ENCODE data around the gene LAMA3.
"Not testable (repeated sequence)": the region's sequence is repeated elsewhere in the genome, so short reads cannot be mapped to it uniquely, and the experiment has no call there.

LAMA3 gene

GRCh38 chr18:23737578-23737977 is 48.3 kb downstream of the LAMA3 start:
- TF ChIP-seq, protein P1, sequence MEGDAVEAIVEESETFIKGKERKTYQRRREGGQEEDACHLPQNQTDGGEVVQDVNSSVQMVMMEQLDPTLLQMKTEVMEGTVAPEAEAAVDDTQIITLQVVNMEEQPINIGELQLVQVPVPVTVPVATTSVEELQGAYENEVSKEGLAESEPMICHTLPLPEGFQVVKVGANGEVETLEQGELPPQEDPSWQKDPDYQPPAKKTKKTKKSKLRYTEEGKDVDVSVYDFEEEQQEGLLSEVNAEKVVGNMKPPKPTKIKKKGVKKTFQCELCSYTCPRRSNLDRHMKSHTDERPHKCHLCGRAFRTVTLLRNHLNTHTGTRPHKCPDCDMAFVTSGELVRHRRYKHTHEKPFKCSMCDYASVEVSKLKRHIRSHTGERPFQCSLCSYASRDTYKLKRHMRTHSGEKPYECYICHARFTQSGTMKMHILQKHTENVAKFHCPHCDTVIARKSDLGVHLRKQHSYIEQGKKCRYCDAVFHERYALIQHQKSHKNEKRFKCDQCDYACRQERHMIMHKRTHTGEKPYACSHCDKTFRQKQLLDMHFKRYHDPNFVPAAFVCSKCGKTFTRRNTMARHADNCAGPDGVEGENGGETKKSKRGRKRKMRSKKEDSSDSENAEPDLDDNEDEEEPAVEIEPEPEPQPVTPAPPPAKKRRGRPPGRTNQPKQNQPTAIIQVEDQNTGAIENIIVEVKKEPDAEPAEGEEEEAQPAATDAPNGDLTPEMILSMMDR (IDR thresholded peaks at IDR 0.05; ENCODE audit: insufficient read depth, low read depth, low read length, missing control alignments) = no peak
- no peak overlapping the region for H3K4me3 ChIP-seq (ENCODE audit: low read length)
- DNase-seq (ENCODE audit: low read depth) = no peak

DNA sequence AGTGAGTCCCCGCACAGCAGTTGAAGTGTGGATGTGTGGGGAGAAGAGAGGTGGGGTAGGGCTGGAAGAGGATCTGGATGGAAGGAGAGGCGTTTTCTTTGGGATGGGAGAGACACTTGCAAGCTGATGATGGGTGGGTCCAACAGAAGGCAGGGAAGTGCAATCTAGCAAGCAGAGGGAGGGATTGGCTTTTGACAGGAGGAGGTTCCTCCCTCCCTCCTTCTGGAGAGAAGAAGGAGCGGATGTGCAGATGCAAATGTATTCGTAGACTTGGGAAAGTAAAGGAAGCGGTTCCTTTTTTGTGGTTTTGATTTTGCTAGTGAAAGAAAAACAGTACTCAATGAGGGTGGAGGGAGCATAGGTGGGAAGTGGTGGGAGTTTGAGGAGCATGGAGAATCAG is 48.9 kb downstream of the LAMA3 start:
- no peak for DNase-seq (ENCODE audit: low read depth)
- H3K4me3 ChIP-seq (ENCODE audit: low read length) = no peak overlapping the region
- TF ChIP-seq, protein P1 (IDR thresholded peaks at IDR 0.05; ENCODE audit: insufficient read depth, low read depth, low read length, missing control alignments) = no peak

DNA sequence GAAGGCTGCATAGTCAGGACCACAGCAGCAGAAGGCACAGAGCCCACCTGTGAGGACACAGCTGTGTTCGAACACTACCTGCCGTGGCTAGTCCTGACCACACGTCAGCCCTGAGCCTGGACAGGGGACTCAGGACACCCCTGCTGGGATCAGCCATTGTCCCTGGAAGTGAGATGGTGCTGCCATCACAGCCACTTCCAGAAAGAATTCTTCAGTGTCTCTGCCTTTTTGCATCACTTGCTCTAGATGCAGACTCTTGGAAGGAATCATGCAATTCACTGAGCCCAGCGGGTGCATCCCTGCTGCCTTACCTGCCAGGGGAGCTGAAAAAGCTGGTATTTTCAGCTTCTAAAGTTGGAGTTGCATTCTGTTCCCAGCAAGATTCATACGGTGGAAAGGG is 49.3 kb downstream of the LAMA3 start:
- TF ChIP-seq, protein P1 (IDR thresholded peaks at IDR 0.05; ENCODE audit: insufficient read depth, low read depth, low read length, missing control alignments) = no peak
- no peak overlapping the region for H3K4me3 ChIP-seq (ENCODE audit: low read length)
- DNase-seq (ENCODE audit: low read depth) = no peak

GRCh38 chr18:23740105-23740830 is 51.0 kb downstream of the LAMA3 start:
- DNase-seq (ENCODE audit: low read depth) = no peak
- no peak overlapping the region for H3K4me3 ChIP-seq (ENCODE audit: low read length)

DNA sequence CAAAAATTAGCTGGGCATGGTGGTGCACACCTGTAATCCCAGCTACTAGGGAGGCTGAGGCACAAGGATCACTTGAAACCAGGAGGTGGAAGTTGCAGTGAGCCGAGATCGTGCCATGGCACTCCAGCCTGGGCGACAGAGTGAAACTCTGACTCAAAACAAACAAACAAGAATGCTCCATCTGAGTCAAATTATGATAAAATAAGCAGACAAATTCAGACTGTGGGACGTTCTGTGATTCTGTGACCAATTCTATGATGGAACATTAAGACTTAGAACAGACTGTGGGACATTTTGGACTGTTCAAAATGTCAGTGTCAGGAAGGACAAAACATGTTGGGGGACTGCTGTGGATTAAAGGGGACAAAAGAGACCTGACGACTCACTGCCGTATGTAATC is 52.7 kb downstream of the LAMA3 start:
- DNase-seq (ENCODE audit: low read depth) = peak; percentile 16
- H3K4me3 ChIP-seq (ENCODE audit: low read length) = not testable (repeated sequence)

More at GRCh38 chr18:23740105-23740830, 51.0 kb downstream of the LAMA3 start:
- TF ChIP-seq, protein P1 (IDR thresholded peaks at IDR 0.05; ENCODE audit: insufficient read depth, low read depth, low read length, missing control alignments) = no peak

GRCh38 chr18:23743733-23744333 is 54.6 kb downstream of the LAMA3 start:
- peak; percentile 79 for DNase-seq (ENCODE audit: low read depth)
- TF ChIP-seq, protein P1 (IDR thresholded peaks at IDR 0.05; ENCODE audit: insufficient read depth, low read depth, low read length, missing control alignments) = no peak
- no peak overlapping the region for H3K4me3 ChIP-seq (ENCODE audit: low read length)

GRCh38 chr18:23745366-23745765 is 56.1 kb downstream of the LAMA3 start:
- no peak for DNase-seq (ENCODE audit: low read depth)
- TF ChIP-seq, protein P1 (IDR thresholded peaks at IDR 0.05; ENCODE audit: insufficient read depth, low read depth, low read length, missing control alignments) = no peak
- H3K4me3 ChIP-seq (ENCODE audit: low read length) = no peak overlapping the region
